ENCODE data around the gene RASL12. TPM values are rescaled to one million over a fixed set of nuclear protein-coding genes. Genes with fewer than 3 reads are reported as not detected.

Gene RASL12
- total and polyA plus RNA-seq, 2 of the 8 experiments (the other 6 are each of a cell fraction or from before 2014, with no cell fraction given): 9.5 to 10.3 TPM

- Histone ChIP-seq H2AFZ (ENCODE audit: low read length) (no peak overlapping the region), H3K23me2 (ENCODE audit: low read depth, low read length) (no peaks in the 10 kb centered on the region), H3K27ac (ENCODE audit: low read depth, low read length) (no peak overlapping the region), H2BK15ac (ENCODE audit: low read length) (no peak overlapping the region), H3K4ac (replicated peaks; ENCODE audit: insufficient read length, low read depth, low read length) (no peak overlapping the region), H3K4me2 (ENCODE audit: insufficient read depth in 1 of 2, low read depth in 2 of 2, low read length in 2 of 2) (no peak overlapping the region), H2BK12ac (ENCODE audit: low read depth, low read length) (no peak overlapping the region), H3K18ac (ENCODE audit: extremely low read depth, low read length) (no peak overlapping the region), H3K56ac (replicated peaks; ENCODE audit: insufficient read length, low read depth, low read length) (no peak overlapping the region), H3K14ac (ENCODE audit: insufficient read length) (no peak overlapping the region), H4K91ac (replicated peaks; ENCODE audit: insufficient read length, low read length) (no peak overlapping the region), H3K4me1 (replicated peaks in 1 of 4; ENCODE audit: control insufficient read depth in 3 of 4, insufficient read depth in 4 of 4, low read length in 3 of 4) (no peaks in the 10 kb centered on the region), H3K23ac (ENCODE audit: insufficient read length) (no peak overlapping the region), H3K9ac (replicated peaks in 1 of 4; ENCODE audit: extremely low read depth in 1 of 4, low read depth in 3 of 4, low read length in 3 of 4) (no peak overlapping the region), H4K8ac (ENCODE audit: extremely low read depth, insufficient read depth, low read length) (no peak overlapping the region), H3K79me2 (ENCODE audit: control insufficient read depth in 1 of 2, insufficient read depth in 2 of 2, low read length in 2 of 2) (no peaks in the 10 kb centered on the region), H3K27me3 (replicated peaks in 1 of 4; ENCODE audit: control insufficient read depth in 3 of 4, extremely low read depth in 1 of 4, insufficient read depth in 3 of 4, low read length in 3 of 4) (no peaks in the 10 kb centered on the region; a peak in 1 of 7 replicates), H2BK120ac (replicated peaks; ENCODE audit: low read depth, low read length) (no peak overlapping the region), H2AK5ac (ENCODE audit: low read depth, low read length) (no peak overlapping the region), H2BK20ac (ENCODE audit: low read length) (no peak overlapping the region), H3K4me3 (ENCODE audit: extremely low read depth in 1 of 4, insufficient read depth in 2 of 4, low read depth in 3 of 4, low read length in 4 of 4) (no peak overlapping the region), H2BK5ac (ENCODE audit: low read depth, low read length) (no peak overlapping the region), H4K20me1 (replicated peaks in 1 of 2; ENCODE audit: control insufficient read depth in 1 of 2, insufficient read depth in 2 of 2, low read length in 2 of 2) (no peaks in the 10 kb centered on the region), H3K36me3 (ENCODE audit: control insufficient read depth in 2 of 4, insufficient read depth in 4 of 4, low read length in 3 of 4) (no peaks in the 10 kb centered on the region; a peak in 1 of 8 replicates), H3K9me3 (ENCODE audit: insufficient read depth in 2 of 2, low read depth in 1 of 2, low read length in 1 of 2) (no peaks in the 10 kb centered on the region), H3K79me1 (ENCODE audit: low read depth, low read length) (no peaks in the 10 kb centered on the region), H4K5ac (ENCODE audit: insufficient read length, low read depth, low read length) (no peak overlapping the region)
- POLR2A ChIA-PET (ENCODE audit: partially characterized antibody): no interaction called here
- FAIRE-seq (no peak), DNase-seq (ENCODE audit: low read depth in 1 of 2, low spot score in 2 of 2) (no peak)
- TF ChIP-seq ZNF274 (IDR thresholded peaks at IDR 0.05; ENCODE audit: borderline replicate concordance, extremely low read depth, low read length) (no peak), YY1 (IDR thresholded peaks at IDR 0.05; ENCODE audit: low read depth, low read length) (no peak), HDAC6 (IDR thresholded peaks at IDR 0.05; ENCODE audit: low read depth, low read length) (no peak), TCF12 (IDR thresholded peaks at IDR 0.05; ENCODE audit: low read depth, low read length) (no peak), CHD1 (IDR thresholded peaks at IDR 0.05; ENCODE audit: low read depth, low read length) (no peak), ATF2 (IDR thresholded peaks at IDR 0.05; ENCODE audit: low read length) (no peak), POU5F1 (IDR thresholded peaks at IDR 0.05; ENCODE audit: low read depth, low read length) (no peak), GTF2F1 (IDR thresholded peaks at IDR 0.05; ENCODE audit: borderline replicate concordance, low read depth, low read length) (no peak), CREB1 (IDR thresholded peaks at IDR 0.05) (no peak)
- CTCF ChIA-PET (ENCODE audit: partially characterized antibody): interaction anchor here (1.7 to 33.2 kb wide), 7 partner anchors 3 to 48 kb away, joined by 4 to 1213 read pairs (median 28); partner anchors contain the start of genes KBTBD13, RASL12 and SLC51B
- WGBS, 2 experiments (ENCODE audit: extremely low coverage in 1 of 2, insufficient coverage in 1 of 2, insufficient read length in 1 of 2, insufficient replicate concordance in 2 of 2, low coverage in 1 of 2, low lambda C conversion rate in 2 of 2, missing lambda C conversion rate in 1 of 2): 97% methylated on average over 8 of the region's 8 CpGs; no CpG with 5 or more reads in 1 of the 2 experiments
These were observed 10.2 kb downstream of the RASL12 start for GRCh38 chr15:65057549-65057940.
